ENCODE measurements around the gene TTC12.

TTC12 gene

GRCh38 chr11:113332023-113332422, 17.6 kb downstream of the TTC12 start:
- no peak for TF ChIP-seq CTCF (conservative IDR thresholded peaks at IDR 0.05; ENCODE audit: control insufficient read depth, insufficient read depth, low read depth, low read length)
- peak; percentile 43 for DNase-seq (ENCODE audit: low read depth)
- H3K4me3 ChIP-seq (ENCODE audit: control insufficient read depth, low read depth, low read length): no peak overlapping the region

GRCh38 chr11:113332638-113333329, 18.4 kb downstream of the TTC12 start:
- TF ChIP-seq CTCF (conservative IDR thresholded peaks at IDR 0.05; ENCODE audit: control insufficient read depth, insufficient read depth, low read depth, low read length): no peak
- DNase-seq (ENCODE audit: low read depth): no peak

GRCh38 chr11:113334183-113334582, 19.8 kb downstream of the TTC12 start:
- DNase-seq (ENCODE audit: low read depth): no peak

More at GRCh38 chr11:113332638-113333329, 18.4 kb downstream of the TTC12 start:
- H3K4me3 ChIP-seq (ENCODE audit: control insufficient read depth, low read depth, low read length): no peak overlapping the region

GRCh38 chr11:113338730-113339129, 24.3 kb downstream of the TTC12 start:
- no peak for DNase-seq (ENCODE audit: low read depth)
- no peak overlapping the region for H3K4me3 ChIP-seq (ENCODE audit: control insufficient read depth, low read depth, low read length)
- TF ChIP-seq CTCF (conservative IDR thresholded peaks at IDR 0.05; ENCODE audit: control insufficient read depth, insufficient read depth, low read depth, low read length): no peak

More at GRCh38 chr11:113334183-113334582, 19.8 kb downstream of the TTC12 start:
- H3K4me3 ChIP-seq (ENCODE audit: control insufficient read depth, low read depth, low read length): no peak overlapping the region
- TF ChIP-seq CTCF (conservative IDR thresholded peaks at IDR 0.05; ENCODE audit: control insufficient read depth, insufficient read depth, low read depth, low read length): no peak

- no peak for TF ChIP-seq CTCF (conservative IDR thresholded peaks at IDR 0.05; ENCODE audit: control insufficient read depth, insufficient read depth, low read depth, low read length)
- no peak for DNase-seq (ENCODE audit: low read depth)
- H3K4me3 ChIP-seq (ENCODE audit: control insufficient read depth, low read depth, low read length): no peak overlapping the region
Observed at GRCh38 chr11:113339929-113340589, 25.7 kb downstream of the TTC12 start.

- no peak overlapping the region for H3K4me3 ChIP-seq (ENCODE audit: control insufficient read depth, low read depth, low read length)
- TF ChIP-seq CTCF (conservative IDR thresholded peaks at IDR 0.05; ENCODE audit: control insufficient read depth, insufficient read depth, low read depth, low read length): no peak
- DNase-seq (ENCODE audit: low read depth): no peak
Observed at GRCh38 chr11:113341388-113342165, 27.2 kb downstream of the TTC12 start.
